RWPE1 (cell line): ENCODE data around the gene GCK.

Source experiments
- CTCF ChIA-PET: fragments of 350-600 bp; sonication (Branson Sonifier 250); formaldehyde crosslinking; extraction: SDS; loops from one replicate; lab custom pipeline; 2021; lab: Yijun Ruan, JAX
- POLR2A ChIA-PET: fragments of 400-600 bp; formaldehyde crosslinking; extraction: SDS; loops from one replicate; lab custom pipeline; 2020; ENCODE audit warnings: antibody characterized with exemption; ENCODE audit not compliant: low non-redundant PET; lab: Yijun Ruan, JAX
- DNase-seq: peaks from one replicate; pipeline ENCODE4 v3.0.0; 2012; ENCODE audit warnings: low spot score
- H3K27ac ChIP-seq: fragments of 450-650 bp; 2 replicates; pipeline ENCODE4 v1.5.1; 2017
- CTCF ChIP-seq: fragments of 450-650 bp; conservative IDR thresholded peaks from 2 replicates; pipeline ENCODE4 v1.5.1; 2017; ENCODE audit warnings: low read depth, mild to moderate bottlenecking

The GCK gene

GRCh38 chr7:44155191-44156185 lies 33.8 kb downstream of the GCK start:
- POLR2A ChIA-PET: no interaction called here
- no peak for DNase-seq
- TF ChIP-seq CTCF: no peak
- CTCF ChIA-PET: no interaction called here
- no peak overlapping the region for H3K27ac ChIP-seq

DNA sequence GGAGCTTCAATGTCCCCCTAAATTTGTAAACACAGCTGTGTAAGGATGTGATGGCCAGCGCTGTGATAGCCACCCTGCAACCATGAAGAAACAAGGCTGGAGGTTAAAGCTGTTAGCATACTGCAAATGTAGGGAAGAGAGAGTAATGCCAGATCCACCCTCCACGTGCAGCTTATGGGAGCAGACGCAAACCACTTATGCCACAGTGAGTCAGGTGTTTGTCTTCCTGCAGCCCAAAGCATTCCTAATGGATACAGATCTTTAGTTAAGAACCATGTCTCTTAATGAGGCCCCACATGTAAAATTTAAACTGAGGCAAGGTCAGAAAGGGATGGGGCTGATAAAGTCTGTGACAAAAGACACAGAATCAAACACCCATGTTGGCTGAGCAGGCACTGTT lies 34.5 kb downstream of the GCK start:
- H3K27ac ChIP-seq: no peak overlapping the region
- DNase-seq: no peak
- TF ChIP-seq CTCF: no peak
- ChIA-PET CTCF (interaction anchor here (0.5 kb wide), 1 partner anchor 8 kb away, joined by 3 read pairs; no protein-coding TSS in a partner anchor), POLR2A (no interaction called here)

DNA sequence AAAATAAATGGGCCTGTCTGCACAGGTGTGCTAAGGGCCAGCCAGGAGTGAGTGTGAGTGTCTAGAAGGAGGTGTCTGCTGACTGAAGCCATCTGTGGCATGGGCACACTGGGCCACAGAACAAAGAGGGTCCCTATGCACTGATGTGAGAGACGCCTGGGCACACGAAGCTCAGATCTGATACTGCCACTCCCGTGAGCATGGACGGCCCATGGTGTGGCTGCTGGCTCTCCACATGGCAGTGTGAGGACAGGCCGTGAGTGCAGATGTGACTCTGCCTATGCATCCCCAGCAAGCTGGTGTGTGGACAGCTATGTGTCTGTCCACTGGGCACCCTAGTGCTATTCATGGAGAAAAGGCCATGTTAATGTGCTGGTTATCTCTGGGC lies 35.3 kb downstream of the GCK start:
- no peak for DNase-seq
- ChIA-PET POLR2A (interaction anchor here (0.5 kb wide), 1 partner anchor 533 kb away, joined by 9 read pairs; no protein-coding TSS in a partner anchor), CTCF (interaction anchor here (0.5 kb wide), 1 partner anchor 9 kb away, joined by 3 read pairs; no protein-coding TSS in a partner anchor)
- TF ChIP-seq CTCF: no peak
- no peak overlapping the region for H3K27ac ChIP-seq

GRCh38 chr7:44152971-44153947 lies 36.0 kb downstream of the GCK start:
- CTCF ChIA-PET: no interaction called here
- TF ChIP-seq CTCF: no peak
- POLR2A ChIA-PET: no interaction called here
- H3K27ac ChIP-seq: no peak overlapping the region
- DNase-seq: no peak

- ChIA-PET POLR2A (no interaction called here), CTCF (no interaction called here)
- TF ChIP-seq CTCF: no peak
- H3K27ac ChIP-seq: no peak overlapping the region
- DNase-seq: no peak
These were observed 37.3 kb downstream of the GCK start for GRCh38 chr7:44151956-44152355.
